LNCaP clone FGC (cell line): ENCODE measurements around the gene PROM2.

Experiments
- DNase-seq: peaks from one replicate; pipeline ENCODE4 v3.0.0-alpha.2; 2011; ENCODE audit warnings: low read depth
- H3K4me3 ChIP-seq: 2 replicates; pipeline ENCODE4 v1.5.1; 2011; ENCODE audit warnings: mild to moderate bottlenecking, low read depth, low read length, control low read depth
- CTCF ChIP-seq: IDR thresholded peaks from 2 replicates; pipeline ENCODE4 v1.5.1; 2012; ENCODE audit warnings: mild to moderate bottlenecking; ENCODE audit not compliant: control insufficient read depth, insufficient read depth; ENCODE audit errors: extremely low read depth

PROM2 gene

DNA sequence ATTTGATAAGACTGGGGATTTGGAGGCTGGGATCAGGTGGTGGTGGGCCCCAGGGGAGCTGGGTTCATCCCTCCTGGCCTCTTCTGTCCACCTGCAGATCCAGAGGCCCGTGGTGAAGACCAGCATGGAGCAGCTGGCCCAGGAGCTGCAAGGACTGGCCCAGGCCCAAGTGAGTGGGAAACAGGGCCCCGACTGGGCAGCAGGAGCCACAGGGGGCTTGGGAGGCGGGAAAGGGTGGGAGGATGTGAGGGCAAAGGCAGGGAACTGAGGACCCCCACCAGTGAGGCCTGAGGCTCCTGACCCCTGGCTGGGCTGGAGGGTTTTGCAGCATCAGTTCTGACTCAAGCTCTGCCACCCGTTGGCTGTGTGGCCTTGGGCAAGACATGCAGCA lies 11.3 kb downstream of the PROM2 start:
- no peak for DNase-seq
- no peak overlapping the region for H3K4me3 ChIP-seq
- no peak for TF ChIP-seq CTCF

DNA sequence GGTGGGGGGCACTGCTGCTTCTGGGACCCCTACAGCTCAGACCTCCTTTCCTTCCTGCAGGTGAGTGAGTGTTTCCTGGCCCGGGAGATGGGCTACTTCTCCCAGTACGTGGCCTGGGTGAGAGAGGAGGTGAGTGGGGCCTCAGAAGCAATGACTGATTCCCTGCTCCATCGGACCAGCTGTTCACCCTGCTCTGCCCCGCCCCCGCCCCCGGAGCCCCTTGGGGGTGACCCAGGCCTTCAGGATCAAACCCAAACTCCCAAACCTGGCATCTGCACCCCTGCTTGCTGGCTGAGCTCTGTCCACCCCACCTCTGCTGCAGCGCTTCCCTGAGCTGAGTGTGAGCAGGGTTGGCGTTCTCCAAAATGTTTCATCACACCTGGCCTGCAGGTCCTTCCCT lies 13.1 kb downstream of the PROM2 start:
- no peak overlapping the region for H3K4me3 ChIP-seq
- no peak for TF ChIP-seq CTCF
- DNase-seq = no peak

DNA sequence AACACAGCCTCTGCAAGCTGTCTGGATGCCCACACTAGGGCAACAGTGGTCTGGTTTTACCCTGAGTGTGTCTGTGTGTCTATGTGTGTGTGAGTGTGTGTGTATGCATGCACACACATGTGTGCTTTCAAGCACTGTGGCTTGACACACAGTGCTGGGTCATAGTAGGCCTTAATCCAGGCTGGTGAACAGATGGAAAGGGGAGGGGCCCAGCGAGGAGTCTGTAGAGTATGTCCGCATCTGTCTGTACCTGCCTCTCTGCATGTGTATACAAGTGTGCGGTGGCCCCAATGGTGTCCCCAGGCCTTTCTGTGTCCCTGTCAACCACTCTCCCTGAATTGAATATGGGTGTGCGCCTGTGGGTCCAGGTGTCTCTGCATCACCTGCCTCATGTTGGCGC lies 13.6 kb downstream of the PROM2 start:
- no peak for TF ChIP-seq CTCF
- no peak for DNase-seq
- no peak overlapping the region for H3K4me3 ChIP-seq

- no peak overlapping the region for H3K4me3 ChIP-seq
- DNase-seq = no peak
- TF ChIP-seq CTCF = no peak
Measured at GRCh38 chr2:95289253-95289652, 15.0 kb downstream of the PROM2 start.

GRCh38 chr2:95291222-95291621 lies 17.0 kb downstream of the PROM2 start:
- TF ChIP-seq CTCF = no peak
- no peak for DNase-seq
- H3K4me3 ChIP-seq = no peak overlapping the region

GRCh38 chr2:95292623-95293260 lies 18.5 kb downstream of the PROM2 start:
- DNase-seq = no peak
- no peak overlapping the region for H3K4me3 ChIP-seq
- no peak for TF ChIP-seq CTCF

GRCh38 chr2:95294579-95295250 lies 20.5 kb downstream of the PROM2 start:
- TF ChIP-seq CTCF = no peak
- H3K4me3 ChIP-seq = no peak overlapping the region
- no peak for DNase-seq
